Measurements from ENCODE around the gene CLK3. TPM values are rescaled to one million over a fixed set of nuclear protein-coding genes. Genes with fewer than 3 reads are reported as not detected.

Gene CLK3
- total and polyA plus RNA-seq, 2 of the 8 experiments (the other 6 are each of a cell fraction or from before 2014, with no cell fraction given): 43.5 to 67.3 TPM

DNA sequence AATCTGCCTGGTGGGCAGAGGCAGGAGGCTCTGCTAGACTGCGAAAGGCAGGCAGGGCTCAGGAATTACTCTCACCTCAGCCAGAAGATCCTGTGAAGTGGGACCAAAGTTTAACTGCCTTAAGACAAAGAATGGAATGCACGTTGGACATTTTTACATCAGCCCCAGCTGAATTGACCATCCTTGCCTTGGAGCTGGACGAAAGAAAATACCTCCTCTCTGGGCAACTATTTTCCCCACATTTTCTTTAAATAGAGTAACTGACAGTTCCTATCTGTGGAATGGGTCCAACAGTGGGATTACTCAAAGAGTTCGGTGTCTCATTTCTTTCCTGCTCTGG, 45.9 kb upstream of the CLK3 start:
- Histone ChIP-seq H3K4me3 (ENCODE audit: extremely low read depth in 1 of 4, insufficient read depth in 2 of 4, low read depth in 3 of 4, low read length in 4 of 4) (no peak overlapping the region), H3K27ac (ENCODE audit: low read depth, low read length) (no peak overlapping the region), H3K9me3 (ENCODE audit: insufficient read depth in 2 of 2, low read depth in 1 of 2, low read length in 1 of 2) (no peaks in the 10 kb centered on the region), H3K23me2 (ENCODE audit: low read depth, low read length) (no peaks in the 10 kb centered on the region), H3K4me1 (replicated peaks in 1 of 4; ENCODE audit: control insufficient read depth in 3 of 4, insufficient read depth in 4 of 4, low read length in 3 of 4) (no peaks in the 10 kb centered on the region), H3K27me3 (replicated peaks in 1 of 4; ENCODE audit: control insufficient read depth in 3 of 4, extremely low read depth in 1 of 4, insufficient read depth in 3 of 4, low read length in 3 of 4) (no peaks in the 10 kb centered on the region), H3K79me1 (ENCODE audit: low read depth, low read length) (peaks cover 15% of the 10 kb centered on the region), H2BK20ac (ENCODE audit: low read length) (no peak overlapping the region), H3K23ac (ENCODE audit: insufficient read length) (no peak overlapping the region), H3K36me3 (ENCODE audit: control insufficient read depth in 2 of 4, insufficient read depth in 4 of 4, low read length in 3 of 4) (peaks cover 16 to 51% (median 34%) of the 10 kb centered on the region in 4 experiments), H3K4me2 (ENCODE audit: insufficient read depth in 1 of 2, low read depth in 2 of 2, low read length in 2 of 2) (no peak overlapping the region), H2BK15ac (ENCODE audit: low read length) (no peak overlapping the region), H3K4ac (replicated peaks; ENCODE audit: insufficient read length, low read depth, low read length) (no peak overlapping the region), H2BK5ac (ENCODE audit: low read depth, low read length) (no peak overlapping the region), H3K9ac (replicated peaks in 1 of 4; ENCODE audit: extremely low read depth in 1 of 4, low read depth in 3 of 4, low read length in 3 of 4) (no peak overlapping the region), H4K20me1 (replicated peaks in 1 of 2; ENCODE audit: control insufficient read depth in 1 of 2, insufficient read depth in 2 of 2, low read length in 2 of 2) (peaks cover 6 to 19% of the 10 kb centered on the region in 2 experiments), H2AK5ac (ENCODE audit: low read depth, low read length) (no peak overlapping the region), H3K18ac (ENCODE audit: extremely low read depth, low read length) (no peak overlapping the region), H2BK120ac (replicated peaks; ENCODE audit: low read depth, low read length) (no peak overlapping the region), H2BK12ac (ENCODE audit: low read depth, low read length) (no peak overlapping the region), H4K5ac (ENCODE audit: insufficient read length, low read depth, low read length) (no peak overlapping the region), H2AFZ (ENCODE audit: low read length) (no peak overlapping the region), H3K79me2 (ENCODE audit: control insufficient read depth in 1 of 2, insufficient read depth in 2 of 2, low read length in 2 of 2) (peaks cover 4 to 59% of the 10 kb centered on the region in 2 experiments; a peak in 3 of 4 replicates), H4K8ac (ENCODE audit: extremely low read depth, insufficient read depth, low read length) (no peak overlapping the region), H3K56ac (replicated peaks; ENCODE audit: insufficient read length, low read depth, low read length) (no peak overlapping the region), H4K91ac (replicated peaks; ENCODE audit: insufficient read length, low read length) (no peak overlapping the region), H3K14ac (ENCODE audit: insufficient read length) (no peak overlapping the region)
- POLR2A ChIA-PET (ENCODE audit: partially characterized antibody): interaction anchor here (0.8 to 1.9 kb wide), 4 partner anchors 9 to 29 kb away, joined by 3 to 6 read pairs (median 4); partner anchors contain the start of gene ARID3B
- WGBS, 2 experiments (ENCODE audit: extremely low coverage in 1 of 2, insufficient coverage in 1 of 2, insufficient read length in 1 of 2, insufficient replicate concordance in 2 of 2, low coverage in 1 of 2, low lambda C conversion rate in 2 of 2, missing lambda C conversion rate in 1 of 2): 95% methylated on average over 4 of the region's 4 CpGs; no CpG with 5 or more reads in 1 of the 2 experiments
- no peak for DNase-seq (ENCODE audit: low read depth in 1 of 2, low spot score in 2 of 2)
- CTCF ChIA-PET (ENCODE audit: partially characterized antibody): interaction anchor here (1.1 to 1.8 kb wide), 3 partner anchors 24 to 208 kb away, joined by 3 to 7 read pairs (median 3); no protein-coding TSS in a partner anchor
- no peak for FAIRE-seq
- TF ChIP-seq KDM1A (IDR thresholded peaks at IDR 0.05; ENCODE audit: borderline replicate concordance, low read length) (no peak), NRF1 (IDR thresholded peaks at IDR 0.05; ENCODE audit: low read depth, low read length) (no peak), BRCA1 (IDR thresholded peaks at IDR 0.05; ENCODE audit: low read depth, low read length) (no peak), POLR2A (IDR thresholded peaks at IDR 0.05; ENCODE audit: control extremely low read depth in 1 of 2, low read depth in 2 of 2, low read length in 2 of 2) (no peak), POU5F1 (IDR thresholded peaks at IDR 0.05; ENCODE audit: low read depth, low read length) (no peak), NANOG (IDR thresholded peaks at IDR 0.05; ENCODE audit: insufficient read depth, low read depth, low read length, poor library complexity, severe bottlenecking) (no peak), MAFK (IDR thresholded peaks at IDR 0.05; ENCODE audit: low read depth, low read length) (no peak), JUN (IDR thresholded peaks at IDR 0.05; ENCODE audit: low read depth, low read length) (no peak), SRF (IDR thresholded peaks at IDR 0.05; ENCODE audit: low read depth, low read length) (no peak), ASH2L (IDR thresholded peaks at IDR 0.05; ENCODE audit: low read length) (no peak), RAD21 (IDR thresholded peaks at IDR 0.05 in 1 of 2, conservative IDR thresholded peaks at IDR 0.05 in 1 of 2; ENCODE audit: low read depth in 2 of 2, low read length in 2 of 2) (no peak), SIRT6 (IDR thresholded peaks at IDR 0.05; ENCODE audit: low read length) (no peak), TAF1 (IDR thresholded peaks at IDR 0.05; ENCODE audit: low read depth, low read length) (no peak), CEBPB (IDR thresholded peaks at IDR 0.05; ENCODE audit: low read depth, low read length) (no peak)
- TF ChIP-seq, protein P1, sequence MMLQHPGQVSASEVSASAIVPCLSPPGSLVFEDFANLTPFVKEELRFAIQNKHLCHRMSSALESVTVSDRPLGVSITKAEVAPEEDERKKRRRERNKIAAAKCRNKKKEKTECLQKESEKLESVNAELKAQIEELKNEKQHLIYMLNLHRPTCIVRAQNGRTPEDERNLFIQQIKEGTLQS (IDR thresholded peaks at IDR 0.05; ENCODE audit: insufficient read depth, low read depth, low read length): no peak

Data from H1 (cell line).